Breast epithelium (tissue), 4 donors: Measurements from ENCODE around the gene MTCL1. TPM values are rescaled to one million over a fixed set of nuclear protein-coding genes. Genes with fewer than 3 reads are reported as not detected.

Experiments
- DNase-seq, 2 donors: peaks; one replicate each; pipeline ENCODE4 v3.0.0-alpha.2; 2019; ENCODE audit warnings: low spot score in 2 of 2
- H3K27ac ChIP-seq, 2 donors: fragments of 200-600 bp; sonication (generic) in 1 of 2; one replicate each; pipeline ENCODE4 v1.5.1; 2016 to 2019; ENCODE audit warnings: mild to moderate bottlenecking in 1 of 2
- H3K27me3 ChIP-seq, 2 donors: fragments of 200-600 bp; sonication (generic) in 1 of 2; one replicate each; pipeline versions ENCODE4 v1.5.1 to v1.6.0; 2017 to 2019; ENCODE audit warnings: control low read depth in 1 of 2, mild to moderate bottlenecking in 1 of 2
- H3K36me3 ChIP-seq: fragments of 200-600 bp; one replicate; pipeline ENCODE4 v1.5.1; 2019
- H3K4me1 ChIP-seq, 2 donors: fragments of 200-600 bp; sonication (generic); one replicate each; pipeline ENCODE4 v1.5.1; 2016 to 2019; ENCODE audit warnings: control low read depth in 1 of 2
- H3K4me3 ChIP-seq, 3 donors: fragments of 200-600 bp; sonication (generic); 1 replicate in 2 of 3; 2 replicates in 1 of 3; pipeline ENCODE4 v1.5.1; 2016 to 2019; ENCODE audit warnings: mild to moderate bottlenecking in 3 of 3, moderate library complexity in 2 of 3
- H3K9me3 ChIP-seq, 2 donors: fragments of 200-600 bp; sonication (generic) in 1 of 2; one replicate each; pipeline ENCODE4 v1.5.1; 2016 to 2019; ENCODE audit warnings: control low read depth in 1 of 2
- POLR2A ChIP-seq: fragments of 450-650 bp; IDR thresholded peaks from one replicate; pipeline ENCODE4 v1.6.1; 2016; ENCODE audit warnings: antibody characterized with exemption, mild to moderate bottlenecking, moderate library complexity
- POLR2AphosphoS5 ChIP-seq, 3 donors: sonication (generic); formaldehyde crosslinking; IDR thresholded peaks; one replicate each; pipeline ENCODE4 v1.6.1; 2017; ENCODE audit warnings: antibody characterized with exemption in 3 of 3
- intact Hi-C: fragments of 100-400 bp; cut with DNase I; formaldehyde crosslinking; loops from one replicate; pipeline ENCODE4 v1.15.1; 2023; ENCODE audit warnings: low total_unique reads
- total RNA-seq, 3 donors: library from RNA; depleted of rRNA; stranded (reverse); fragments of >200 nt; gene quantifications; one replicate each; pipeline ENCODE4 v1.1.0, GENCODE V29; 2016
- TF ChIP-seq, protein P1 (sequence below), 3 donors: fragments of 450-650 bp; IDR thresholded peaks; one replicate each; pipeline ENCODE4 v1.5.1; 2016 to 2017; ENCODE audit warnings: antibody characterized with exemption in 3 of 3, mild to moderate bottlenecking in 3 of 3, moderate library complexity in 3 of 3

The MTCL1 gene
- total RNA-seq, 3 donors from 2014 or later, result 4.9 to 9.1 (median 7.2) TPM

DNA sequence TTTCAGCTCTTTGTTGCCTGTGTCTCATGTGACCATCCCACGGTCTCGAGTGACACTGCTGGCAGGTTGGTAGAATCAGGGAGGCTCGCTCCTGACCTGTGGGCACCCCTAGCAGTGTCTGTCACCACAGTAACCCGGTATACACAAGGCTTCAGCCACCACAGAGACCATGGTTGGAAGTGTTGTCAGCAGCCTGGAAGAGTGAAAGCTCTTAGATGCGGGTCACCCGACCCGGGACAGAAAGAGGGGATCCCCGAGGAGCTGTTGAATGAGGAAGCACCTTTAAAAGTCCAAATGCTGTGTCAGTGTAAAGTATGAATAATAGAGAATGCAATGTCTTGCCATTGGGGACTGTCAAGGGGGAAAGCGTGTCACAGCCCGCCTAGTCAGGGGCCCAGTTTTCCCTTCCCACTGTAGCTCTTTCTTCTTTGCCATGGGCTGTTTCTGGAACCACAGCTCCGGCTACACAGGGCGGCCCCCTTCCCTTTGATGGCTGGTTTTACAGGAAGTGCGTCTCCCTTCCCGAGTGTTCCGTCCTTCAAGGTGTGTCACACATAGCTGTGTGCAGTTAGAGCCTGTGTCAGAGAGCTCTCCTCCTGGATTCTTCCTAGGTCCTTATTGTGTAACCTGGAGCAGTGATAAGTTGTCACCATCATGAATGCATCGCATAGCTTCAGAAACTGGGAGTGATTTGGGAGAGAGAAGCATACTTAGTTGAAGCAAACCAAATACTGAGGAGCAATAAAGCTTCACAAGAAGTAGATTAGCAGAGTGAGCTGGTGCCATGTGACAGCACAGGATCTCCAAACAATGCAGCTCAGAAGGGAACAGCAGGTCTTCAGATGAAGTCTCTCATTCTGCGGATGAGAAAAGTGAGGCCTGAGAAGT lies 81.4 kb downstream of the MTCL1 start:
- DNase-seq, result peak in 1 of 2 donors; percentile 26
- Histone ChIP-seq H3K4me3 (no peak overlapping the region), H3K36me3 (no peaks in the 10 kb centered on the region), H3K9me3 (no peaks in the 10 kb centered on the region), H3K4me1 (no peaks in the 10 kb centered on the region), H3K27ac (no peak overlapping the region), H3K27me3 (no peaks in the 10 kb centered on the region)
- intact Hi-C loops, result no loop called here
- TF ChIP-seq, protein P1, sequence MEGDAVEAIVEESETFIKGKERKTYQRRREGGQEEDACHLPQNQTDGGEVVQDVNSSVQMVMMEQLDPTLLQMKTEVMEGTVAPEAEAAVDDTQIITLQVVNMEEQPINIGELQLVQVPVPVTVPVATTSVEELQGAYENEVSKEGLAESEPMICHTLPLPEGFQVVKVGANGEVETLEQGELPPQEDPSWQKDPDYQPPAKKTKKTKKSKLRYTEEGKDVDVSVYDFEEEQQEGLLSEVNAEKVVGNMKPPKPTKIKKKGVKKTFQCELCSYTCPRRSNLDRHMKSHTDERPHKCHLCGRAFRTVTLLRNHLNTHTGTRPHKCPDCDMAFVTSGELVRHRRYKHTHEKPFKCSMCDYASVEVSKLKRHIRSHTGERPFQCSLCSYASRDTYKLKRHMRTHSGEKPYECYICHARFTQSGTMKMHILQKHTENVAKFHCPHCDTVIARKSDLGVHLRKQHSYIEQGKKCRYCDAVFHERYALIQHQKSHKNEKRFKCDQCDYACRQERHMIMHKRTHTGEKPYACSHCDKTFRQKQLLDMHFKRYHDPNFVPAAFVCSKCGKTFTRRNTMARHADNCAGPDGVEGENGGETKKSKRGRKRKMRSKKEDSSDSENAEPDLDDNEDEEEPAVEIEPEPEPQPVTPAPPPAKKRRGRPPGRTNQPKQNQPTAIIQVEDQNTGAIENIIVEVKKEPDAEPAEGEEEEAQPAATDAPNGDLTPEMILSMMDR (IDR thresholded peaks at IDR 0.05), result no peak
- TF ChIP-seq POLR2AphosphoS5 (IDR thresholded peaks at IDR 0.05) (no peak), POLR2A (no peak)

DNA sequence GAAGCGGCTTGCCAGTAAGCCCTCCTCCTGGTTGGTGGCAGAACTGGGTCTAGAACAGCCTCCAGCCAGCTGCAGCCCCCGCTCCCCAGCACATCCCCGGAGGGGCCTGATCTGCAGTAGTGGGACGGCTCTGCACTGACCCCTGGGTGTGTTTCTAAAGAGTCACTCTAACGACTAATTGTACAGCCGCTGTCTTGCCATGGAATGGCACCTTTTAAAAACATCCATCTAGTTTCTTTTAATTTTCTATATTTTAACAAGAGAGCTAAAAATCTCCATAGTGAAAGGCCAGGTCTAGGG lies 82.0 kb downstream of the MTCL1 start:
- Histone ChIP-seq H3K27ac (no peak overlapping the region), H3K9me3 (no peaks in the 10 kb centered on the region), H3K27me3 (no peaks in the 10 kb centered on the region), H3K4me3 (no peak overlapping the region), H3K36me3 (no peaks in the 10 kb centered on the region), H3K4me1 (no peaks in the 10 kb centered on the region)
- TF ChIP-seq, protein P1 (IDR thresholded peaks at IDR 0.05), result no peak
- TF ChIP-seq POLR2AphosphoS5 (IDR thresholded peaks at IDR 0.05) (no peak), POLR2A (no peak)
- intact Hi-C loops, result no loop called here
- DNase-seq, result no peak

DNA sequence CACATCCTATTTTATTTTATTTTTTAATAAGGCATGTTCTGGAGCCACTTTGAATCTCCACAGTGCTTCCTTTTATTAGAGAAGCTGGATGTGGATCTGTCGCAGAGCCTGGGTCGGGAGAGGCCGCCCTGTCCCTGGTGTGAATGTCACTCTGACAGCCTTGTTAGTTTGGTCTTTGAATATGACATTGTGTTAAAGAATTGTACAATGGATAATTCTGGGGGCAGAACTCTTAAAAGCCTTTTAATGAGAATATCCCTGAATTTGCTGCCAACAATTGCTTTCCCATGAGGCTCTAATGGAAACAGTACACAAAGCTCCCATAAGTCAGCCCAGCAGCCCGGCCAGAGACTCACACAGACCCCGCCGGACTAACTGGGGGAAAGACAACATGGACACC lies 82.4 kb downstream of the MTCL1 start:
- TF ChIP-seq POLR2AphosphoS5 (IDR thresholded peaks at IDR 0.05) (no peak), POLR2A (no peak)
- TF ChIP-seq, protein P1 (IDR thresholded peaks at IDR 0.05), result no peak
- Histone ChIP-seq H3K27ac (no peak overlapping the region), H3K4me1 (no peaks in the 10 kb centered on the region), H3K4me3 (no peak overlapping the region), H3K9me3 (no peaks in the 10 kb centered on the region), H3K36me3 (no peaks in the 10 kb centered on the region), H3K27me3 (no peaks in the 10 kb centered on the region)
- intact Hi-C loops, result no loop called here
- no peak for DNase-seq

DNA sequence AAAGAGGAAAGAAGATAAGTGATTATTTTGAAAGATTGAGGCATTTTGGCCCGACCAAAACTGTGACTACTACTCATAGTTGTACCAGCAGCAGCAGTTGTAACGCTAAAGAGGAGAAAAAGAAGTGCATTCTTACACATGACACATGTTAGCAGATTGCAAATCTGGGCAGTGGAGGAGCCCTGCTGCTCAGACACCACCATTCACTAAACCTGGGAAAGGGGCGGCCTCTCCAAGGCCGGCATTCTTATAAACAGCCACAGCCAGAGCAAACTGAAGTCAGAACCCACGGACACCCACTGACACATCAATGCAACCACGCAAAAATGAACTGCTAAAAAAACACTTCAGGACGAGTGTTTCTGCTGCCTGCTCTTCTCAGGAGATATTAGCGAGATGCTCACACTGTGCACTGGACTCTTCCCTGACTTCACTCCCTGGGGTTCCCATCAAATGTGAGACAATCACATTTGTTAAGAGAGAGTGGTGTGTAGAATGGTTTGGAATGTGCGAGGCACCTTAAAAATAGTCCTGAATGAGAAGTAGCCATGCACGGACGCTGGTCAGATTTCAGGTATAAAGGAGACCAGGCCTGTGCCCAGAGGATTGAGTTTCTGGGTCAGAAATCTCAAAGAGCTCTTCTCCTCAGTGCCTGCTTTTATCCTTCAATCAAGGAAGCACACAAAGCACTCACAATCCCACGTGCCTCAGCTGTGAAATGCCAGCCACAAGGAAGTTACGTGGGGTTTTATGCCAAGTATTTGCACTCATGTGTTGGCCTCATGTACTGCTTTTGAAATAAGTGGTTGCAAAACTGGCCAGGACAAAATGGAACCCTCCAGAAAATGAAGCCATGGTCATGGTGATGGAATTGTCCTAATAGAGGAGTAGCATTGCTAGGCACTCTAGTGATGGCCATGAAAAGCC lies 83.4 kb downstream of the MTCL1 start:
- DNase-seq, result no peak
- Histone ChIP-seq H3K4me3 (no peak overlapping the region), H3K27ac (no peak overlapping the region), H3K9me3 (no peaks in the 10 kb centered on the region), H3K36me3 (no peaks in the 10 kb centered on the region), H3K4me1 (no peaks in the 10 kb centered on the region), H3K27me3 (no peaks in the 10 kb centered on the region)
- TF ChIP-seq, protein P1 (IDR thresholded peaks at IDR 0.05), result no peak
- TF ChIP-seq POLR2A (no peak), POLR2AphosphoS5 (IDR thresholded peaks at IDR 0.05) (no peak)
- intact Hi-C loops, result no loop called here
